ENCODE data around the gene STRBP. TPM values are rescaled to one million over a fixed set of nuclear protein-coding genes. Genes with fewer than 3 reads are reported as not detected.

Gene STRBP
- total and polyA plus RNA-seq, 4 experiments from 2014 or later = 17.5 to 23.8 (median 21.3) TPM

DNA sequence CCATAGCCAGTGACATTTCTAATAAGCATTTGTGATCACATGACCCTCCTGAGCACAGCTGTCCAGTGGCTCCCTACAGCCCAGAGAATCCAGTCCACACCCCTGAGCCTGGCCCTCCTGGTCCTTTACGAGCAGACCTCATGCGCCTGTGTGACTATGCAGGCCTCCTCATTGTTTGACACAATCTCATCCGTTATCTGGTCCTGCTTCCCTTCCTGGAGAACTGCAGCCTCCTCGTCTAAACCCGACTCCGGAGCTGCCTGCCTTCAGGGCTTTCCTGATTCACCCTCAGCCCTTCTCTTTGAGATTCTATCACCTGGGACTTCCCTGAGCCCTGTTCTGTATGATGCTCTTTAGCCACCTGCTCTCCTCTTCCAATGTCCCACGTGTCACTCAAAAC, 155.2 kb downstream of the STRBP start:
- CTCF ChIA-PET (ENCODE audit: partially characterized antibody) = no interaction called here

DNA sequence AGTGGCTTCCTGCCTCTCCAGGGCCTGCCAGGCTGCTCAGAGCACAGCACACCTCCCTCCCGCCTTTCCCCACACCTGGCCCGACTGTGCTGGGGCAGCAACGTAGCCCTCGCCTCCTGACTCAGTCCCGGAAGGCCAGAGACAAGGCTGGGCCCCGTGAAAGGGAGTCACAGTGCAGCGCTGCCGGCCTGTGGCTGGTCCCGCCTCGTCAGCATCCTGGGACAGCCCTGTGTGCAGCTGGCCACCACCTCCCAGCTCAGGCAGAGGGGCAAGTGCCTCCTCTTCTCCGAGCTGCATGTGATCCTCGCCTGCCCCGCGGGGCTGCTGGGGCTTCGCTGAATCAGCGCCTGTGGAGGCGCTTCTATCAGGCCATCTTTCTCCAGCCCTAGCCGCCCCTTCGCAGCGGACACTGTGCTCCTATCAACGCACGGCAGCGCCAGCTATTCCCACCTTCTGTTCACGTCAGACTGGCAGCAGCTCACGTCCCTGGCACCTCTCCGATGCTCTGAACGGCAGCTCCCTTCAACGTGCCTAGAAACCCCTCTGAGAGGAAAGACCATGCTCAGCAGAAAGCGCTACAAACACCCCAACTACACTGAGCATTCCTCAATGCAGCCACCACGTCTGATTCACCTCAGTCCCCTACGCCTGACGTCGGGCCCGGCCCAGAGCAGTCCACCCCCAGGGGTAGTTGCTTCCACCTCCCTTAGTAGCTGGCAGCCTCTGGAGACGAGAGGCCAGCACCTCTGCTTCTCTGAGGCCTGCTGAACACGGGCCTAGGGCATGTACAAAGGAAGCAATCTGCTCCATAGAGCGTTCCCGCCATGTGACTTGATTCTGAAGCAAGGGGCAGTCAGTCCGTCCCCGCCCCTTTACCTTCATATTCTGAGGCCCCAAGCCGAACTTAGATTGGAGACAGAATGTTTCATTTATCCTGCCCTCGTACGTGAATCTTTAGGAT, 156.1 kb downstream of the STRBP start:
- peaks cover 23% of the 10 kb centered on the region for H3K36me3 ChIP-seq (ENCODE audit: insufficient read depth, low read length)
- H3K27ac ChIP-seq (ENCODE audit: low read depth, low read length) = no peak overlapping the region
- H3K9me3 ChIP-seq (ENCODE audit: control insufficient read depth in 1 of 2, low read length in 2 of 2) = no peaks in the 10 kb centered on the region
- peak overlapping the region in 4 of 8 donors; percentile 25 to 55 (median 43) for H3K4me3 Mint-ChIP-seq
- H3K4me1 Mint-ChIP-seq = peaks cover 5 to 29% (median 18%) of the 10 kb centered on the region in 4 donors
- H3K4me1 ChIP-seq (ENCODE audit: insufficient read depth, low read length) = peaks cover 12% of the 10 kb centered on the region
- DNase-seq = peak in 1 of 5 donors; percentile 7
- no peaks in the 10 kb centered on the region for H3K27me3 ChIP-seq (ENCODE audit: insufficient read depth, low read length)
- H3K27me3 Mint-ChIP-seq = no peaks in the 10 kb centered on the region
- POLR2A ChIA-PET (ENCODE audit: partially characterized antibody) = no interaction called here
- H3K9me3 Mint-ChIP-seq = peaks cover 0 to 4% (median 0%) of the 10 kb centered on the region in 8 donors
- peaks cover 18 to 24% of the 10 kb centered on the region in 2 donors for H3K36me3 Mint-ChIP-seq
- H3K27ac Mint-ChIP-seq = peak overlapping the region; percentile 18 to 89 (median 78)
- CTCF ChIA-PET (ENCODE audit: partially characterized antibody) = interaction anchor here (1.5 to 3.0 kb wide), 3 partner anchors 10 to 237 kb away, joined by 4 to 13 read pairs (median 6); no protein-coding TSS in a partner anchor
- intact Hi-C loops (cut with micrococcal nuclease) = no loop called here
- H3K4me3 ChIP-seq (ENCODE audit: low read length in 2 of 2) = no peak overlapping the region

More for the DNA sequence above, 155.2 kb downstream of the STRBP start:
- POLR2A ChIA-PET (ENCODE audit: partially characterized antibody) = no interaction called here
- DNase-seq = no peak
- Mint-ChIP-seq H3K9me3 (peaks cover 0 to 4% (median 0%) of the 10 kb centered on the region in 8 donors), H3K27ac (peak overlapping the region in 5 of 7 donors; percentile 6 to 70 (median 61)), H3K4me3 (no peak overlapping the region), H3K4me1 (peaks cover 5 to 29% (median 18%) of the 10 kb centered on the region in 4 donors), H3K36me3 (peaks cover 12 to 25% of the 10 kb centered on the region in 2 donors), H3K27me3 (no peaks in the 10 kb centered on the region)
- Histone ChIP-seq H3K9me3 (ENCODE audit: control insufficient read depth in 1 of 2, low read length in 2 of 2) (no peaks in the 10 kb centered on the region), H3K4me3 (ENCODE audit: low read length in 2 of 2) (no peak overlapping the region), H3K27ac (ENCODE audit: low read depth, low read length) (no peak overlapping the region), H3K4me1 (ENCODE audit: insufficient read depth, low read length) (peaks cover 12% of the 10 kb centered on the region), H3K27me3 (ENCODE audit: insufficient read depth, low read length) (no peaks in the 10 kb centered on the region), H3K36me3 (ENCODE audit: insufficient read depth, low read length) (peaks cover 14% of the 10 kb centered on the region)
- intact Hi-C loops (cut with micrococcal nuclease) = no loop called here

DNA sequence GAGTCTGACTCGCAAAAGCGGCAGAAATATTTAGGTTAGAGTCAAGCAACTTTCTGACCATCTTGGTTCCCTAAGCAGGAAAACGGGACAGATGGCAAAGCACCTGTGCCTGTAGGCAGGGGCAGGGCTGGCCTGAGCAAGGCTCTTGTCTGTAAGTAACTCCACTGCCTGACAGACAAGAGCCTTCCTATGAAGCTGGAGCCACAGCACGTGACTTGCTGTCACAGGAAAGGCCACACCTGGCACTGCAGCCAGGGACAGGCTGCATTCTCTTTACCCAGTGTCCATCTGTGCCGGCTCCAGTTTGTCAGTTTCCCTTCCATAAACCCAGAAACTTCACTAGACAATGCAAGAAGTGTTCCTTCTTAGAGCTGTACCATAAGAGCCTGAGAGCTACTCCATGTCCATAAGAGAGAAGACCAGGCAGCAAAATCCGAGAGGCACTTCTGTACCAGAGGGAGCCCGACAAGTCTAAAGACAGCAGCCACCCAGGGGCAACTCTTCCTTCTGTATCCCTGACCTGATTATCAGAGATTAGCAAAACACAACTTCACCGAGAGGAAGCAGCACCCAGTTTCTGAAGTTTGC, 156.9 kb downstream of the STRBP start:
- ChIA-PET POLR2A (ENCODE audit: partially characterized antibody) (no interaction called here), CTCF (ENCODE audit: partially characterized antibody) (interaction anchor here (1.5 to 3.0 kb wide), 3 partner anchors 10 to 238 kb away, joined by 4 to 13 read pairs (median 6); no protein-coding TSS in a partner anchor)
- Mint-ChIP-seq H3K36me3 (peaks cover 22 to 27% of the 10 kb centered on the region in 2 donors), H3K27me3 (no peaks in the 10 kb centered on the region), H3K4me1 (peaks cover 5 to 29% (median 18%) of the 10 kb centered on the region in 4 donors), H3K9me3 (peaks cover 0 to 4% (median 0%) of the 10 kb centered on the region in 8 donors), H3K4me3 (peak overlapping the region in 2 of 8 donors; percentile 10 to 25), H3K27ac (peak overlapping the region; percentile 49 to 90 (median 86))
- Histone ChIP-seq H3K4me1 (ENCODE audit: insufficient read depth, low read length) (peaks cover 12% of the 10 kb centered on the region), H3K36me3 (ENCODE audit: insufficient read depth, low read length) (peaks cover 30% of the 10 kb centered on the region), H3K27ac (ENCODE audit: low read depth, low read length) (no peak overlapping the region), H3K9me3 (ENCODE audit: control insufficient read depth in 1 of 2, low read length in 2 of 2) (no peaks in the 10 kb centered on the region), H3K4me3 (ENCODE audit: low read length in 2 of 2) (no peak overlapping the region), H3K27me3 (ENCODE audit: insufficient read depth, low read length) (no peaks in the 10 kb centered on the region)
- intact Hi-C loops (cut with micrococcal nuclease) = no loop called here
- DNase-seq = peak in 1 of 5 donors; percentile 16

DNA sequence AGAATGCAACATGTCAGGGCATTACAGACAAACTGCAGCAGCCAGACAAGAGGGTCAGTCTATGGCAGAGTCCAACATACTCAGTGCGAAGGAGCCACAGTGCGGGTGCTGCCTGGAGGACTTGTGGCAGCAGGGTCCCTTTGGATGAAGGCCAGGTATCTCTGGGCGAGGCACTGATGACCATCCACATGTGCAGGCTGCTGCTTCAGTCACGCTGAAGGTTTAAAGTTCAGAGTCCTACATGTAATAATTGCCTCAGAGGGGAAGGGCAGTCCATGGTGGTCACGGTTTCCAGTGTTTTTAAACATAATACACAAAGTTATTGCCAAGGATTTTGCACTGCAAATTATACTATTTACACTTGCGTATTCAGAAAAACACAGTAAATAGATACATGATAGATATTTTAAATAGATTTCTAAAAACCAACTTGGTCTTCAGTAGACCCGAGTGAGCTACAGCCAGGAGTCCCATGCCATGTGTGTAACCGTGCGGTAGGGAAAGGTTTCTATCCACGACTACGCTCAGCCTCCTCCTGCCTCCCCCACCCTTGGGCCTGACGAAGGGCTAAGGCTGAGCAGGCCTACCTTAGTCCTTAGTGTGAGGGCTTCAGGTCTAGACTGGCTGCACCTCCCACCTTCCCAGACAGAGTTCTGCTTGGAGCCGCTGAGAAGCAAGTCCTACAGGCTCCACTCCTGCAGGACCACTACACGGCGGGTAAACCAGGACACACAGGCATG, 158.7 kb downstream of the STRBP start:
- CTCF ChIA-PET (ENCODE audit: partially characterized antibody) = interaction anchor here (1.1 to 3.0 kb wide), 2 partner anchors 240 to 246 kb away, joined by 3 to 13 read pairs; no protein-coding TSS in a partner anchor
- intact Hi-C loops (cut with micrococcal nuclease) = no loop called here
- Mint-ChIP-seq H3K36me3 (peaks cover 16 to 27% of the 10 kb centered on the region in 2 donors), H3K27me3 (no peaks in the 10 kb centered on the region), H3K4me3 (no peak overlapping the region), H3K9me3 (peaks cover 0 to 4% (median 0%) of the 10 kb centered on the region in 8 donors), H3K4me1 (peaks cover 7 to 29% (median 18%) of the 10 kb centered on the region in 4 donors), H3K27ac (peak overlapping the region in 5 of 7 donors; percentile 20 to 74 (median 24))
- no peaks in the 10 kb centered on the region for H3K27me3 ChIP-seq (ENCODE audit: insufficient read depth, low read length)
- H3K27ac ChIP-seq (ENCODE audit: low read depth, low read length) = no peak overlapping the region
- H3K4me3 ChIP-seq (ENCODE audit: low read length in 2 of 2) = no peak overlapping the region
- POLR2A ChIA-PET (ENCODE audit: partially characterized antibody) = no interaction called here
- peaks cover 30% of the 10 kb centered on the region for H3K36me3 ChIP-seq (ENCODE audit: insufficient read depth, low read length)
- H3K9me3 ChIP-seq (ENCODE audit: control insufficient read depth in 1 of 2, low read length in 2 of 2) = no peaks in the 10 kb centered on the region
- H3K4me1 ChIP-seq (ENCODE audit: insufficient read depth, low read length) = peaks cover 12% of the 10 kb centered on the region
- DNase-seq = no peak

DNA sequence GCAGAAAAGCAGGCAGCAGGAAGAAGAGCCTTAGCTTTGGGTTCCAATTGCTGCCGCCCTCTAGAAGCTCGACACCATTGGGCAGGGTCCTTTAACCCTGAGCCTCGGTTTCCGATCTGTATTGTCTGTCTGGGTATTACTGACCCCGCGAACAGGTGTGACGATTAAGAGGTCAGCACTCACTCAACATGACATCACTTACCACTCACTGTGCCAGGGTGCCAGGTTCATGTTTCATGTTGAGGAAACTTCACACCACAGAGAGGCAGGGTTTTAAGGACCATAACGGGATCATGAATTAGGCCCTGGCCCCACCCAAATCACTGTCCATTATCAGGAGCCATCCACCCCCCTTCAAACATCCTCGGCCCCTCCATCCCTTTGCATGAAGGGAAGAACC, 159.4 kb downstream of the STRBP start:
- Mint-ChIP-seq H3K27ac (peak overlapping the region in 4 of 7 donors; percentile 20 to 30 (median 23)), H3K4me3 (no peak overlapping the region), H3K27me3 (no peaks in the 10 kb centered on the region), H3K4me1 (peaks cover 7 to 29% (median 18%) of the 10 kb centered on the region in 4 donors), H3K36me3 (peaks cover 16 to 32% of the 10 kb centered on the region in 2 donors), H3K9me3 (peaks cover 0 to 4% (median 0%) of the 10 kb centered on the region in 8 donors)
- H3K9me3 ChIP-seq (ENCODE audit: control insufficient read depth in 1 of 2, low read length in 2 of 2) = no peaks in the 10 kb centered on the region
- H3K27me3 ChIP-seq (ENCODE audit: insufficient read depth, low read length) = no peaks in the 10 kb centered on the region
- peaks cover 12% of the 10 kb centered on the region for H3K4me1 ChIP-seq (ENCODE audit: insufficient read depth, low read length)
- intact Hi-C loops (cut with micrococcal nuclease) = no loop called here
- no peak overlapping the region for H3K27ac ChIP-seq (ENCODE audit: low read depth, low read length)
- H3K36me3 ChIP-seq (ENCODE audit: insufficient read depth, low read length) = peaks cover 30% of the 10 kb centered on the region
- no peak for DNase-seq
- POLR2A ChIA-PET (ENCODE audit: partially characterized antibody) = no interaction called here
- no peak overlapping the region for H3K4me3 ChIP-seq (ENCODE audit: low read length in 2 of 2)
- CTCF ChIA-PET (ENCODE audit: partially characterized antibody) = no interaction called here

DNA sequence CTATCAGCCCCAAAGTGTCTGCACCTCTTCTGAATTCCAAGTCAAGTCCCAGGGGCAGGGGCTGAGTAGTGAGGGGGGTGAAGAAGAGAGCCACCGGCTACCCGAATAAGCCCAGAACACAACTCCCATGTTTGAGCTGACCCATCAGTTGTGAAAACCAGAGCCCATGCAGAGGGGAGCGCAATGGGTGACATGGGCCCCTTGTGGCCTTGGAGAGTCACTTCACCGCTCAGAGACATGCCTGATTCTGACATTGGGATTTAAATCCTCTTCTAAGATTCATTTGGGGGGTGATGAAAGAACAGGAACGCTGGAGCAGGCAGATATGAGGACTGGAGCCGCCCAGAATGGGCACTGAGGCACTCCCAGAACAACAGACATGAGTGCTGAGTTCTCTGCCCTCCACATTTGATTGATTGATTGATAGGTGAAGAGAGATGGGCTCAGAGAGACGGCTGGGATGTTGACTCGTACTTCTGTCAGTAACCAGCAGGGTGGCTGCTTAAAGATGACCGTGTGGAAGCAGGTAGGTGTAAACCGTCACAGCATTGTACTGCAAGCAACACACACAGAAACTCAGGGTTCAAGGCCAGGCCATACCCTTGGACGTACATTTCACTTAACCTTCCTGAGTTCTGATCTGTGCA, 160.6 kb downstream of the STRBP start:
- H3K36me3 ChIP-seq (ENCODE audit: insufficient read depth, low read length) = peaks cover 30% of the 10 kb centered on the region
- no peaks in the 10 kb centered on the region for H3K27me3 ChIP-seq (ENCODE audit: insufficient read depth, low read length)
- no peak for DNase-seq
- Mint-ChIP-seq H3K4me3 (no peak overlapping the region), H3K36me3 (peaks cover 16 to 43% of the 10 kb centered on the region in 2 donors), H3K27ac (peak overlapping the region in 3 of 7 donors; percentile 21 to 81 (median 80)), H3K27me3 (no peaks in the 10 kb centered on the region), H3K9me3 (peaks cover 0 to 2% (median 0%) of the 10 kb centered on the region in 8 donors), H3K4me1 (peaks cover 7 to 21% (median 15%) of the 10 kb centered on the region in 4 donors)
- intact Hi-C loops (cut with micrococcal nuclease) = no loop called here
- ChIA-PET POLR2A (ENCODE audit: partially characterized antibody) (no interaction called here), CTCF (ENCODE audit: partially characterized antibody) (no interaction called here)
- H3K4me1 ChIP-seq (ENCODE audit: insufficient read depth, low read length) = peaks cover 12% of the 10 kb centered on the region
- no peaks in the 10 kb centered on the region for H3K9me3 ChIP-seq (ENCODE audit: control insufficient read depth in 1 of 2, low read length in 2 of 2)
- no peak overlapping the region for H3K4me3 ChIP-seq (ENCODE audit: low read length in 2 of 2)
- H3K27ac ChIP-seq (ENCODE audit: low read depth, low read length) = no peak overlapping the region

Data from CD4-positive, alpha-beta memory T cell (primary cell).